Activated naive CD8-positive, alpha-beta T cell treated with anti-CD3 and anti-CD28 coated beads, Interleukin-2, amount 50 U/mL, for 24 hours (primary cell): Measurements from ENCODE around the gene SEPTIN6.
A peak's percentile ranks its signal among the peaks of the same experiment; 100 is the strongest.
"Not testable (repeated sequence)": the region's sequence is repeated elsewhere in the genome, so short reads cannot be mapped to it uniquely, and the experiment has no call there.

Experiments used
- ATAC-seq: fragments of 150-1000 bp; cut with Tn5 transposase; one replicate; pipeline ENCODE4 v1.10.0; 2021
- DNase-seq: peaks from one replicate; pipeline ENCODE4 v3.0.0; 2021
- H3K27ac Mint-ChIP-seq: one replicate; pipeline ENCODE4 v1.8.0; 2021; ENCODE audit warnings: mild to moderate bottlenecking, mixed read lengths
- H3K27me3 Mint-ChIP-seq: one replicate; pipeline ENCODE4 v1.8.0; 2021; ENCODE audit warnings: mixed read lengths
- H3K36me3 Mint-ChIP-seq: one replicate; pipeline ENCODE4 v1.8.0; 2021; ENCODE audit warnings: low read depth, mixed read lengths
- H3K4me1 Mint-ChIP-seq: one replicate; pipeline ENCODE4 v1.8.0; 2021; ENCODE audit warnings: mixed read lengths
- H3K4me3 Mint-ChIP-seq: one replicate; pipeline ENCODE4 v1.8.0; 2021; ENCODE audit warnings: mild to moderate bottlenecking, moderate library complexity, mixed read lengths
- H3K9me3 Mint-ChIP-seq: one replicate; pipeline ENCODE4 v1.8.0; 2021; ENCODE audit warnings: mixed read lengths

Gene SEPTIN6

DNA sequence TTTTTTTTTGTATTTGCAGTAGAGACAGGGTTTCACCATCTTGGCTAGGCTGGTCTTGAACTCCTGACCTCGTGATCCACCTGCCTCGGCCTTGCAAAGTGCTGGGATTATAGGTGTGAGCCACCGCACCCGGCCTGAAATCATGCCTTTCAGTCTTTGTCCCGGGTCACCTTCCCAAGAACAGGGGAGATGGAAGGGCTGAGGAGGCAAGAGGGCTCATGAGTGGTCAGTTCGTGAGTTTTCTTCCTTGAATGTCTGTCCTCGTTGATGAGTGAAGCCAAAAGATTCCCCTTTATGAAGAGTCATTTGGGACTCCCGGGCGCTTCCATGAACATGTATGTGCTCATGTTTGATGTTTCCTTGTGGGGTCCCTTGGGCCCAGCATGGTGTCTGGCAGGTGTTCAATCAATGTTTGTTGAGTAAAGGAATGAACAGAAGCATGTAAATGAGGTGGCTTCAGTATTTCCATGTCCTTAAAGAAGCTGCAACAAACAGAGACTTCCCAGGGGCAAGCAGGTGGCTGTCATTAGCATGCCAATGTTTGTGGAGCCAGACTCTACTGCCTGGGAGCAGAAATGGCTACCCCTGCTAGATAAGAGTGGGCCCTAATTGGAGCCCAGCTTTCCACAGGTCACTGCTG lies 3.4 kb upstream of the SEPTIN6 start:
- no peak for DNase-seq
- Mint-ChIP-seq H3K4me1 (no peaks in the 10 kb centered on the region), H3K9me3 (no peaks in the 10 kb centered on the region), H3K27ac (no peak overlapping the region), H3K36me3 (peaks cover 4% of the 10 kb centered on the region), H3K4me3 (no peak overlapping the region), H3K27me3 (no peaks in the 10 kb centered on the region)
- no peak for ATAC-seq

DNA sequence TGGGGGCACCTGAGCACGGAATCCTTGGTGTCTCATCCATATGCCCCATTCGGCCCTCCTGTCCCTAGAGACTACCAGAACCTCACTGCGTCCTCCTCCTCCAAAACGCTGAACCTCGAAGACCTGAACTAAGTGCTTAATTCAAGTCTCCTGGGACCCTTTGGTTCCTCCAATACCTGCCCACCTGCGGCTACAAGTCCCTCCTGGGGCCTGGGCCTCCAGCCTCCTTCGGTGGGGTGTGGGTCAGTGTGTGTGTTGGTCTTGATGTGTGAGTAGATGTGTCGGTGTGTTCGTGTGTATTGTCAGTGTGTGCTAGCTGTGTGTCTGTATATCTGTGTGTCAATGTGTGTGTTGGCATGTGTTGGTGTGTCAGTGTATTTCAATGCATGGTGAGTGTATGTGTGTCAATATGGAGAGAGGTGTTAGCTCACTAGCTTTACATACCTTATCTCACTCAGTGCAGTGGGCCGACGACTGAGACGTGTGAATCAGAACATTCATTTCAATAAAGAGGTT lies 2.6 kb upstream of the SEPTIN6 start:
- Mint-ChIP-seq H3K36me3 (peaks cover 7% of the 10 kb centered on the region), H3K4me1 (peaks cover 3% of the 10 kb centered on the region), H3K27me3 (no peaks in the 10 kb centered on the region), H3K4me3 (no peak overlapping the region), H3K27ac (no peak overlapping the region), H3K9me3 (no peaks in the 10 kb centered on the region)
- no peak for DNase-seq
- ATAC-seq = no peak

GRCh38 chrX:119694601-119695534 lies 1.9 kb upstream of the SEPTIN6 start:
- Mint-ChIP-seq H3K27ac (no peak overlapping the region), H3K9me3 (no peaks in the 10 kb centered on the region), H3K27me3 (no peaks in the 10 kb centered on the region), H3K4me1 (peaks cover 7% of the 10 kb centered on the region), H3K36me3 (peaks cover 7% of the 10 kb centered on the region), H3K4me3 (no peak overlapping the region)
- no peak for DNase-seq
- ATAC-seq = no peak

GRCh38 chrX:119693996-119694451 lies 1.1 kb upstream of the SEPTIN6 start:
- Mint-ChIP-seq H3K4me3 (no peak overlapping the region), H3K9me3 (no peaks in the 10 kb centered on the region), H3K4me1 (peaks cover 13% of the 10 kb centered on the region), H3K36me3 (peaks cover 7% of the 10 kb centered on the region), H3K27ac (no peak overlapping the region), H3K27me3 (no peaks in the 10 kb centered on the region)
- no peak for DNase-seq
- ATAC-seq = no peak

GRCh38 chrX:119692191-119693039 lies 553 bp downstream of the SEPTIN6 start:
- H3K36me3 Mint-ChIP-seq = peaks cover 9% of the 10 kb centered on the region
- H3K27ac Mint-ChIP-seq = peak overlapping the region; percentile 99
- no peaks in the 10 kb centered on the region for H3K27me3 Mint-ChIP-seq
- H3K4me1 Mint-ChIP-seq = peaks cover 29% of the 10 kb centered on the region
- no peaks in the 10 kb centered on the region for H3K9me3 Mint-ChIP-seq
- ATAC-seq (peak; percentile 44), DNase-seq (no peak)
- H3K4me3 Mint-ChIP-seq = peak overlapping the region; percentile 92

GRCh38 chrX:119690921-119691716 lies 1.8 kb downstream of the SEPTIN6 start:
- no peaks in the 10 kb centered on the region for H3K27me3 Mint-ChIP-seq
- H3K4me3 Mint-ChIP-seq = peak overlapping the region; percentile 92
- no peaks in the 10 kb centered on the region for H3K9me3 Mint-ChIP-seq
- ATAC-seq (no peak), DNase-seq (no peak)
- peaks cover 42% of the 10 kb centered on the region for H3K4me1 Mint-ChIP-seq
- peaks cover 9% of the 10 kb centered on the region for H3K36me3 Mint-ChIP-seq
- H3K27ac Mint-ChIP-seq = peak overlapping the region; percentile 99

- DNase-seq = no peak
- Mint-ChIP-seq H3K4me1 (peaks cover 61% of the 10 kb centered on the region), H3K4me3 (peak overlapping the region; percentile 92), H3K36me3 (peaks cover 12% of the 10 kb centered on the region), H3K27ac (peak overlapping the region; percentile 99), H3K27me3 (no peaks in the 10 kb centered on the region), H3K9me3 (no peaks in the 10 kb centered on the region)
- ATAC-seq = peak; percentile 13
Observed at GRCh38 chrX:119688911-119689321, 4.1 kb downstream of the SEPTIN6 start.

- Mint-ChIP-seq H3K36me3 (peaks cover 15% of the 10 kb centered on the region), H3K4me3 (peak overlapping the region; percentile 92), H3K27ac (peak overlapping the region; percentile 99), H3K27me3 (no peaks in the 10 kb centered on the region), H3K9me3 (no peaks in the 10 kb centered on the region), H3K4me1 (peaks cover 68% of the 10 kb centered on the region)
- DNase-seq (no peak), ATAC-seq (no peak)
Observed at GRCh38 chrX:119687661-119688413, 5.1 kb downstream of the SEPTIN6 start.

DNA sequence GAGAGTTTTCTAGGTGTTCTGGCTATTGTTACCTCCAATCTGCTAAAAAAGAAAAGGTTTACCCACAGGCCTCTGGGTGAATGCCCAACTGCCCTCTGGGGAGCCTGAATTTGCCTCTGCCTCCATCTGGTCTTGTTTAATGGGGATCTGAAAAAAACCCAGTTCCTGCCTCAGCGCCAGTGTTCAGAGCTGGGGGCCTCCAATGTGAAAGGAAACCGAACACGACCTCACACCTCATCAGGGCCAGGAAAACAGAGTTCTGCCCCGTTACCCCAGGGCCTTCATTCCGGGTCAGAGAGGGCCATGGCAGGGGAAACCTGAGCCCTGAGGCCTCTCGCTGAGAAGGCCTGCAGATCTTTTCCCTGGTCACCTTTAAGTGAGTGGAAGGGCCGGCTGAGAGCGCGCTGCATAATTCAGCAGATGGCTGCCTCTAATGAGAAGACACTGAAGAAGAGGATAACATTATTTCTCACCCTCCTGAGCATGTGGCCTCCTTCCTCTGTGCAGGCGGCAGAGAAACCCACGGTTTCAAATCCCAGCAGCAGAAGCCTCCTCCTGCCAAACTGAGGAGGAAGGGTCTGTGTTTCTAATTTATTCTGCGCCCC lies 6.8 kb downstream of the SEPTIN6 start:
- Mint-ChIP-seq H3K27ac (peak overlapping the region; percentile 99), H3K36me3 (peaks cover 12% of the 10 kb centered on the region), H3K9me3 (no peaks in the 10 kb centered on the region), H3K4me1 (peaks cover 81% of the 10 kb centered on the region), H3K27me3 (no peaks in the 10 kb centered on the region), H3K4me3 (peak overlapping the region; percentile 92)
- DNase-seq (no peak), ATAC-seq (no peak)

DNA sequence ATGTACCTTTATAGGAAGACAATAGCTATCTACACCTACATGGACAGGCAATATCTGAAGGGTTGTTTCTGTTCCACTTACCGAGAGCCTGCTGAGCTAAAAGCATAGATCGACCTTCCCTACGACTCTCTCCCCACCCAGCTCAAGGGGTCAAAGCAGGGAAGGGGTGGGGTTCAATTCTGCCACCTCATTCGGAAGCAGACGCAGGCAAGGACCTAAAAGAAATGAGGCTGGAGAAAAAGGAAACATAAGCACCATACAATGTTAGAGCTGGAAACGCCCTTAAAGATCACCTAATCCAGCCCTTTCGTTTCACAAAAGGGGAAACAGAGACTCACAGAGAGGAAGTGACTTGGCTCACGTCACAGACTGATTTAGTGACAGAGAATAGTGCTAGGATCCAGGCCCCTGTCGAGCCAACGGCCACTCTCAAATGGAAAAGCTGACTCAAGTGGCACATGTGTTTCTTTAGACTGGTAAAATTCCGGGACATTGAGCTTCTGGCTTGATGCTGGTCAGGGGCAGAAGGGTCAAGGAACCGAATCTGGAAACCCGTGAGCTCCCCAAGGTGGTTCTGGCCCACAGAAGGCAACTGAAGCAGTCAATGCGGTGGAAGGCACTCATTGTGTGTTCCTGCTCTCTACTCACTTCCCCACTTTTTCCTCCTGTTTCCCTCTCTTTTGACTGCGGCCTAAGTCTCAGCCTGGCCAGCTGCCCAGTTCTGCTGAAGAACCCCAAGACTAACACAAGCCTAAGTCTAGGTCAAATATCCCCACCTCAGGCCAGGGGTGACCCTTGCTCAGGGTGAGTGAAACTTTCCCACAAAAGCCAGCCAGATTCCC lies 7.5 kb downstream of the SEPTIN6 start:
- Mint-ChIP-seq H3K27me3 (no peaks in the 10 kb centered on the region), H3K36me3 (peaks cover 8% of the 10 kb centered on the region), H3K9me3 (no peaks in the 10 kb centered on the region), H3K4me3 (peak overlapping the region; percentile 92), H3K27ac (peak overlapping the region; percentile 99), H3K4me1 (peaks cover 84% of the 10 kb centered on the region)
- peak; percentile 67 for ATAC-seq
- no peak for DNase-seq

DNA sequence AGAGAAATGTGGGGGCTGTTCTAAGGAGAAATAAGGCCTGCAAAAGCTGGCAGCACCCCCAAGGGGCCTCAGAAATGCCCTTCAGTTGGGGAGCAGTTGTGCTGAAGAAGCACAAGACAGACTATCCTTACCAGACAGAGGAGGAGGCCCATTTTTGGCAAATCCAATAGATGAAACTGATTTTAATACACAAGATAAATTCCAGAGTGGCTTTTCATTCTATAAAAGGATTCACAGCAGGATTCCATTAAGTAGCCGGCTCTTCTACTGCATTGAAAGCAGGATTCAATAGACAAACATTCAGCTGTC lies 8.1 kb downstream of the SEPTIN6 start:
- Mint-ChIP-seq H3K9me3 (no peaks in the 10 kb centered on the region), H3K4me1 (peaks cover 84% of the 10 kb centered on the region), H3K27me3 (no peaks in the 10 kb centered on the region), H3K4me3 (peak overlapping the region; percentile 92), H3K36me3 (peaks cover 8% of the 10 kb centered on the region), H3K27ac (peak overlapping the region; percentile 99)
- ATAC-seq (no peak), DNase-seq (no peak)

GRCh38 chrX:119684312-119684711 lies 8.7 kb downstream of the SEPTIN6 start:
- not testable (repeated sequence) for H3K27me3 Mint-ChIP-seq, ATAC-seq, H3K9me3 Mint-ChIP-seq, H3K36me3 Mint-ChIP-seq, DNase-seq
- Mint-ChIP-seq H3K4me1 (peaks cover 85% of the 10 kb centered on the region), H3K4me3 (peak overlapping the region; percentile 92), H3K27ac (peak overlapping the region; percentile 99)
